HG03558 (cell line): ENCODE results near the gene CX3CR1.
"Not testable (repeated sequence)": the region's sequence is repeated elsewhere in the genome, so short reads cannot be mapped to it uniquely, and the experiment has no call there.

Source experiments
- ATAC-seq: cut with Tn5 transposase; IDR thresholded peaks from one replicate; pipeline ENCODE4 v1.9.1; 2021; ENCODE audit warnings: moderate number of reproducible peaks; ENCODE audit not compliant: unreplicated experiment; ENCODE audit errors: extremely low read depth

CX3CR1 gene

DNA sequence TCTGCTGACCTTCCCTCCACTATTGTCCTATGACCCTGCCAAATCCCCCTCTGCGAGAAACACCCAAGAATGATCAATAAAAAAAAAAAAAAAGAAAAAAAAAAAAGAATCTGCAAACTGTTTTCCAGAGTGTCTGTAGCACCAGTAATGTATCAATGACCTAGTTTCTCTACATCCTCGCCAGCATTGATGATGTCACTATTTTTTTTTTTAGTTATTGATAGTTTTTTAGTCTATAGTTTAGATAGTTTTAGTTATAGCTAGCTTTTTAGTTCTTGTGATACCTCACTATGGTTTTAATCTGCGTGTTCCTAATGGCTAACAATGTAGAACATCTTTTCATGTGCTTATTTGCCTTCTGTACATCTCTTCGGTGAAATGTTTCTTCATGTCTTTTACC lies 51.3 kb downstream of the CX3CR1 start:
- no peak for ATAC-seq

DNA sequence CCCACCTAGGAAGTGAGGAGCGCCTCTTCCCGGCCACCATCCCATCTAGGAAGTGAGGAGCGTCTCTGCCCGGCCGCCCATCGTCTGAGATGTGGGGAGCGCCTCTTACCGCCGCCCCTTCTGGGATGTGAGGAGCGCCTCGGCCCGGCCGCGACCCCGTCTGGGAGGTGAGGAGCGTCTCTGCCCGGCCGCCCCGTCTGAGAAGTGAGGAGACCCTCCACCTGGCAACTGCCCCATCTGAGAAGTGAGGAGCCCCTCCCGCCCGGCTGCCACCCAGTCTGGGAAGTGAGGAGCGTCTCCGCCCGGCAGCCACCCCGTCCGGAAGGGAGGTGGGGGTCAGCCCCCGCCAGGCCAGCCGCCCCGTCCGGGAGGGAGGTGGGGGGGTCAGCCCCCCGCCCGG lies 52.2 kb downstream of the CX3CR1 start:
- not testable (repeated sequence) for ATAC-seq

DNA sequence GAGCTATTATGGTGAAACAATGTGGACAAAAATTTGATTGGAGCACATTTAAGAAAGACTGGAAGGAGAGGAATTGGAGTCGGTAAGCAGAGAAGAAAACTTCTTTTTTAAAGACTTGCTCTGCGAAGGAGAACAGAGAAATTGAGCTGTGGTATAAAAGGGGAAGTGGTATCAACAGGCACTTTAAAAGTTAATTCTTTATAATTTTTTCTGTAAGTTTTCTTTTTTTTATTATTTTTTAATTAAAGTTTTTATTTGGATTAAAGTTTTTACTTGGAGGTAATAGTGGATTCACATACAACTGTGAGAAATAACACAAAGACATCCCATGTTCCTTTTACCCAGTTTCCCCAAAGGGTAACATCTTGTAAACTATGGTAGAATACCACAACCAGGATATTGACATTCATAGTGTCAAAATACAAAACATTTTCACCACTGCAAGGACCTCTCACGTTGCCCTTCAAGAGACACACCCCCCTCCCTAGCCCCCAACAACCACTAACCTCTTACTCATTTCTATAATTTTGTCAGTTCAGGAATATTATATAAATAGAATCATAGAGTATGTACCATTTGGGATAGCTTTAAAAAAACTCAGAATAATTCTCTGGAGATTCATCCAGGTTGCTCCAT lies 53.6 kb downstream of the CX3CR1 start:
- ATAC-seq = no peak

DNA sequence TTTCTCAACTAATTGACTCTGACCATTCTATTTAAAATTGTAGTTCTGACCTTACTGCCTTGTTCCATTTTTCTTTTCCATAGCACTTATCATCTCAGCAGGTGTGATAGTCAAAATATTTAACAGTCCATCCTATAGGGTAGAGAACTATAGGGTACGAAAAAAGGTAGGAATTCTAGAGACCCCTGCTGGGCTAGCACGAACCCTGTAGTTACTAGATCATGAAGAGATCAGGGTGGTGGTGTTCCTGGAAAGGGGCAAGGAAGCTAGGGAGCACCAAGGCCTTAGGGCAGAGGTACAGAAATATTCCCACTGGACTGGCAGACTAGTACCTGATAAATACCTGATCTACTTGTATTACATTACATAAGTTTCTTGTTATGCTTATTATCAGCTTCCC lies 55.5 kb downstream of the CX3CR1 start:
- ATAC-seq = no peak

DNA sequence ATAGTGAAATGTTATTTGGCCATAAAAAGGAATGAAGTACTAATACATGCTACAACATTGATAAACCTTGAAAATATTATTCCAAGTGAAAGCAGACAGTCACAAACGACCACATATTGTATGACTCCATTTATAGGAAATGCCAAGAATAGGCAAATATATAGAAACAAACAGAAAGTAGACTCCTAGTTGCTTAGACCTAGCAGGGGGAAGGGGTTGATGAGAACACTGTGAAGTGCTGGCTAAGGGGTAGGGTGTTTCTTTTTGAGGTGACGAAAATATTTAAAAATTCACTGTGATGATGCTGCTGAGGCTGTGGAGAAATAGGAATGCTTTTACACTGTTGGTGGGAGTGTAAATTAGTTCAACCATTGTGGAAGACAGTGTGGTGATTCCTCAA lies 56.9 kb downstream of the CX3CR1 start:
- ATAC-seq = no peak

DNA sequence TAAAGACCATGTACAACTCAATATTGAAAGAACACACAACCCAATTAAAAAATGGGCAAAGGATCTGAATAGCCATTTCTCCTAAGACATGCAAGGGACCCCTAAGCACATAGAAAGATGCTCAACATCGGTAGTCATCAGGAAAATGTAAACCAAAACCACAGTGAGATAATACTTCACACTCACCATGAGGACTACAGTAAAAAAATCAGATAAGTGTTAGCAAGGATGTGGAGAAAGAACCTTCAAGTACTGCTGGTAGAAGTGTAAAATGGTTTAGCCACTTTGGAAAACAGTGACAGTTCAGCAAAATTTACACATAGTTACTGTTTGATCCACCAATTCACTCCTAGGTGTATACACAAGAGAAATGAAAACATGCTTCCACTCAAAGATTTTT lies 57.4 kb downstream of the CX3CR1 start:
- ATAC-seq = no peak

DNA sequence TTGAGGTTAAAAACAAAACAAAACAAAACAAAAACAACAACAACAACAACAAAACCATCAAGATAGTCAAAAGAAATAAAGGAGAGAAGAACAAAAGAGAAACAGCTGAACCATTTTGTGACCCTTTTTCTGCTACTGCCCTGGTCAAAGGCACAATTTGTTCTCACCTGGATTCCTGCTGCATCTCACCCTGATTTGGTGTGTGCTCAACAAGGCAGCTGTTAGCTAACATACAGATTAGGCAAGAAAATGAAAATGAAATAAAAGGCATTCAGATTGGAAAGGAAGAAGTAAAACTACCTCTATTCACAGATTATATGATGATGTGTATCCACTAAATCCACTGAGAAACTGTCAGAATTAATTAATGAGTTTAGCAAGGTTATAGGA lies 58.7 kb downstream of the CX3CR1 start:
- no peak for ATAC-seq

DNA sequence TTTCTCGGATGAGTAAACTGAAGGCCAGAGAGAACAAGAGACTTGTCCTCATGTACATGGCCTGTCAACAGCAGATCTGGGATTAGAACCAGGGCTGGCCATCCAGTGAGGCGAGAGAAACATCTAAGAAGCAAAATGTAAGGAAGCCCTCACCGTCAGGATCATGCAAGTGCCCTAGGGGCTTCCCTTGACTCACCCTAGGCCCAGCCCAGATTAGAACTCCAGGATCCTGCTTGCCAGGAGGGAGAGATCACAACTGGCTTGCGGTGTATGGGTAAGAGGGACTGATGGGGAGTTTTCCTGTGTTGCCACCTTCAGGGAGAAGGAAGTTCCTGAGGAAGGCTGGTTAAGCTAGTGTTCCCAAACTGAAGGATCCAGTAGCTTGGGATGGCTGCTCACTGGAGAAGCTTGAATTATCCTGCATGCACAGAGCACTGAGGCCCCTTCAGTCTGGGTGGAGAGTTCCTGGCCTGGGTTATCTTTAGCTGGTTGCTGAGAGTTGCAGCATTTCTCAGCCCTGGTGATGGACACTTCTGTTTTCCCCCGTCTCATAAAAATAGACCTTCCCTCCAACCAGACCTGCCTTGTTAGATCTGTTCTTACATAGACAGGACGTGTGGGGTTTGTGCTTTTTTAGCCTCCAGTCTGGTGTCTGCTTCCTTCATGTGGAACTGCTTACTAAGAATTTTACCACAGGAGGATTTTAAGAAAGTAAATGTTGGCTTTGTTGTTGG lies 59.3 kb downstream of the CX3CR1 start:
- no peak for ATAC-seq

DNA sequence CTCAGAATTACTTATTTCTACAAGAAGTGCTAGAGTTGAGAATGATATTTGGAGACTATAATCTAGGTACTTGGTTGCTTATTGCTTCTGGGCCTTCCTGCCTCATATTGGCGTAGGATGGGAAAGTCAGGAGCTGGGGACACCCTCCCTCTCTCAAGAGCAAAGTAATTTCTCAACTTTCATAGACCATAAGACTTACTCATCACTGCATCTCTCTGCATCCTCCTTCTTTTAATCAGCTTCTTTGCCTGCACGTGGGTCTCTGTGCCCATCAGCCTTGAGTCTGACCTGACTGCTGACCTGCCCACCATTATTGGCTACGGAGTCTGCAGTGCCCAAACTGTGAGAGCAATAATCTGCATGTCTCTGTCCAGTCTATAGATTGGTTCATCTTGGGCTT lies 60.1 kb downstream of the CX3CR1 start:
- ATAC-seq = no peak

DNA sequence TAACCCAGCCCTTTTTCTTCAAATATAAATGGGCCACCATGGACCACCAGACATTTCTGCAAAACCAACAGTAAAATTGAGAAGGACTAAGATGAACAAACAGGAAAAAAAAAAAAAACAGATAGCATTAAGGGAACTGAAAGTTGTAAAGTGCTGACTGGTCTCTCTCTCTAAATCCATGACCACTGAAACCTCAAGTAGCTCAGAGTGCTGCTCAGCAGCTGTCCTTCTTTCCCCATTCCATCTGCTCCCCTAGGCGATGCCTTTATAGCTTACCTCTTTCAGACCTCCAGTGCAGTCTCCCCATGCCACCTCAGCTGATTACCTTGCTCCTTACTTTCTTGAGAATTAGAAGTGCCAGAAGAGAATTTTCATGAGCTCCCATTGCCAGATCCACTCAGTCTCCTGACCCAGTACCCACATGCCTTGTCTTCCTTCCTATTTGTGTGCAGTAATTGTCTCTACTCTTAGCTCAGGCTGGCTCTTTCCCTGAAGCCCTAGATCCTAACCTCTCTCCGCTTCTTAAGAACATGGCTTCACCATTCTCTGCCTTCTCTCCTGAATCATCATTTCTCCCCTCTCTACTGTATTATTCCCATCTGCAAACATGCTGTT lies 63.6 kb downstream of the CX3CR1 start:
- peak; percentile 93 for ATAC-seq

DNA sequence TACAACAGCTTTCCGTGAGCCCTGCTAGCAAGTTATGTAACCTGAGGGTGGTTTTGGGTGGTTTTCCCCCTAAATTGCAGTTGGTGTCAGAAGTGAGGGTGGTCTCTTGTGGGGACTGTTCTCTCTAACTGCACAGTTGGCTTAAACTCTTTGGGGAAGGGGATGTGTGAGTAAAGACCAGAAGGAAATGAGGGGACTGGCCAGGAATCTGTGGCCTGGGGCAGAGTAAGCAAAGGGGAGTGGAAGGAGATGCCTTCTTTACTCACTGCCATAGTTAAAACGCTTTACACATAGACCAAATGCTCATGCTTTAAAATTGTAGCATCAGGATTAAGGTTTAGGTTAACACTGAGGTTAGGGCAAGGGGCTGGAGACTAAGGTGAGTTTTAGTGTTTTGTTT lies 66.2 kb downstream of the CX3CR1 start:
- no peak for ATAC-seq
